Measurements from ENCODE around the gene IL2RA. TPM values are rescaled to one million over a fixed set of nuclear protein-coding genes. Genes with fewer than 3 reads are reported as not detected.

Gene IL2RA
- total RNA-seq, 3 donors from 2014 or later: 0.33 to 1.3 (median 0.88) TPM

- Histone ChIP-seq H3K27ac (no peak overlapping the region), H3K36me3 (no peaks in the 10 kb centered on the region), H3K4me3 (no peak overlapping the region), H3K4me1 (no peaks in the 10 kb centered on the region), H3K9me3 (no peaks in the 10 kb centered on the region), H3K27me3 (no peaks in the 10 kb centered on the region)
- TF ChIP-seq CTCF (IDR thresholded peaks at IDR 0.05): no peak
- intact Hi-C loops (cut with DNase I; ENCODE audit: low total_unique reads): no loop called here
- DNase-seq (ENCODE audit: low spot score in 2 of 2): no peak
Measured at GRCh38 chr10:6039711-6040110, 22.5 kb downstream of the IL2RA start.

GRCh38 chr10:6038071-6038631 lies 24.0 kb downstream of the IL2RA start:
- intact Hi-C loops (cut with DNase I; ENCODE audit: low total_unique reads): no loop called here
- no peak for TF ChIP-seq CTCF (IDR thresholded peaks at IDR 0.05)
- no peak for TF ChIP-seq POLR2AphosphoS5 (IDR thresholded peaks at IDR 0.05)
- Histone ChIP-seq H3K4me1 (no peaks in the 10 kb centered on the region), H3K27me3 (no peaks in the 10 kb centered on the region), H3K9me3 (no peaks in the 10 kb centered on the region), H3K27ac (no peak overlapping the region), H3K4me3 (no peak overlapping the region), H3K36me3 (no peaks in the 10 kb centered on the region)
- no peak for DNase-seq (ENCODE audit: low spot score in 2 of 2)

- no peaks in the 10 kb centered on the region for H3K36me3 ChIP-seq
- H3K4me1 ChIP-seq: no peaks in the 10 kb centered on the region
- no peak for DNase-seq (ENCODE audit: low spot score in 2 of 2)
- intact Hi-C loops (cut with DNase I; ENCODE audit: low total_unique reads): no loop called here
- H3K27me3 ChIP-seq: no peaks in the 10 kb centered on the region
- no peaks in the 10 kb centered on the region for H3K9me3 ChIP-seq
- TF ChIP-seq CTCF (IDR thresholded peaks at IDR 0.05) (no peak), POLR2A (IDR thresholded peaks at IDR 0.05) (no peak), POLR2AphosphoS5 (IDR thresholded peaks at IDR 0.05) (no peak)
- H3K4me3 ChIP-seq: no peak overlapping the region
- no peak overlapping the region for H3K27ac ChIP-seq
Measured at GRCh38 chr10:6037422-6037821, 24.7 kb downstream of the IL2RA start.

GRCh38 chr10:6036861-6037321 lies 25.3 kb downstream of the IL2RA start:
- DNase-seq (ENCODE audit: low spot score in 2 of 2): no peak
- no peaks in the 10 kb centered on the region for H3K4me1 ChIP-seq
- H3K4me3 ChIP-seq: no peak overlapping the region
- no peaks in the 10 kb centered on the region for H3K9me3 ChIP-seq
- H3K36me3 ChIP-seq: no peaks in the 10 kb centered on the region
- H3K27ac ChIP-seq: no peak overlapping the region
- intact Hi-C loops (cut with DNase I; ENCODE audit: low total_unique reads): no loop called here
- TF ChIP-seq POLR2A (IDR thresholded peaks at IDR 0.05) (no peak), POLR2AphosphoS5 (IDR thresholded peaks at IDR 0.05) (no peak), CTCF (IDR thresholded peaks at IDR 0.05) (no peak)
- no peaks in the 10 kb centered on the region for H3K27me3 ChIP-seq

GRCh38 chr10:6035931-6036575 lies 26.1 kb downstream of the IL2RA start:
- no peak overlapping the region for H3K27ac ChIP-seq
- H3K9me3 ChIP-seq: no peaks in the 10 kb centered on the region
- TF ChIP-seq POLR2AphosphoS5 (IDR thresholded peaks at IDR 0.05): no peak
- TF ChIP-seq POLR2A (IDR thresholded peaks at IDR 0.05): no peak
- TF ChIP-seq CTCF (IDR thresholded peaks at IDR 0.05): no peak
- no peak overlapping the region for H3K4me3 ChIP-seq
- DNase-seq (ENCODE audit: low spot score in 2 of 2): no peak
- H3K27me3 ChIP-seq: no peaks in the 10 kb centered on the region
- H3K4me1 ChIP-seq: no peaks in the 10 kb centered on the region
- no peaks in the 10 kb centered on the region for H3K36me3 ChIP-seq
- intact Hi-C loops (cut with DNase I; ENCODE audit: low total_unique reads): no loop called here

Measured in breast epithelium (tissue), 4 donors.